GM19372 (cell line): ENCODE results near the gene MTERF4.
"Not testable (repeated sequence)": the region's sequence is repeated elsewhere in the genome, so short reads cannot be mapped to it uniquely, and the experiment has no call there.

Source experiments
- ATAC-seq: cut with Tn5 transposase; IDR thresholded peaks from one replicate; pipeline ENCODE4 v1.9.1; 2021; ENCODE audit warnings: mild to moderate bottlenecking, low read depth, moderate library complexity; ENCODE audit not compliant: unreplicated experiment

Gene MTERF4

DNA sequence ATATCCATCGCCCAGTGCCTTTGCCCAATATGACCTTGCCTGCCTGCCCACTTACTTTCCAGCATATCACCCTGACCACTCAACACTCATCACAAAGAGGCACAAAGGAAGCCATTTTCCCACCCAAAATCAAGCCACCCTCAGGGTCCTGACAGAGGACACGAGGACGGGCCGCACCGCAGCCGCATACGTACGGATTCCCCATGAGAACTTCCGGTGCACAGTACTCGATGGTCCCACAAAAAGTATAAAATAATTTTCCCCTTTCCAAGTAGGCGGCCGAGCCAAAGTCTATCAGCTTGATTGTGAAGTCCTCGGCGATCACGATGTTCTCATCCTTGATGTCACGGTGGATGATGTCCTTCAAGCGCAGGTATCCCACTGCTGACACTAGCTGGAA, 10.0 kb upstream of the MTERF4 start:
- no peak for ATAC-seq

DNA sequence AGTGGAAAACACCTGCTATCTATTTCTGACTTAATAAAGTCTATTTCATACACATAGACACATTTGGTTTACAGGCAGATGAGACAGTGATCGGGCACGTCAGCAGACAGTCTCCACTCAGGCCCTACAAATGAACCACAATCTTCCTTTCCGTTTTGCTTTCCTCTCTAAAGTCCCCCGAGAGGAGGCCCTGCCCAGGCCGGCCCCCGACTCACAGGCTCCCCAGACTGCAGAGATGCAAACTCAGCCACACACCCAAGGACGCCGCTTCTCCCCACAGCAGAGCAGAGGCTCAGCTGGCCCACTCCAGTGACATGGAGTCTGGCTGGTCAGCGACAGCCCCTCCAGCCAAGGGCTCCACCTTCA, 9.3 kb upstream of the MTERF4 start:
- no peak for ATAC-seq

DNA sequence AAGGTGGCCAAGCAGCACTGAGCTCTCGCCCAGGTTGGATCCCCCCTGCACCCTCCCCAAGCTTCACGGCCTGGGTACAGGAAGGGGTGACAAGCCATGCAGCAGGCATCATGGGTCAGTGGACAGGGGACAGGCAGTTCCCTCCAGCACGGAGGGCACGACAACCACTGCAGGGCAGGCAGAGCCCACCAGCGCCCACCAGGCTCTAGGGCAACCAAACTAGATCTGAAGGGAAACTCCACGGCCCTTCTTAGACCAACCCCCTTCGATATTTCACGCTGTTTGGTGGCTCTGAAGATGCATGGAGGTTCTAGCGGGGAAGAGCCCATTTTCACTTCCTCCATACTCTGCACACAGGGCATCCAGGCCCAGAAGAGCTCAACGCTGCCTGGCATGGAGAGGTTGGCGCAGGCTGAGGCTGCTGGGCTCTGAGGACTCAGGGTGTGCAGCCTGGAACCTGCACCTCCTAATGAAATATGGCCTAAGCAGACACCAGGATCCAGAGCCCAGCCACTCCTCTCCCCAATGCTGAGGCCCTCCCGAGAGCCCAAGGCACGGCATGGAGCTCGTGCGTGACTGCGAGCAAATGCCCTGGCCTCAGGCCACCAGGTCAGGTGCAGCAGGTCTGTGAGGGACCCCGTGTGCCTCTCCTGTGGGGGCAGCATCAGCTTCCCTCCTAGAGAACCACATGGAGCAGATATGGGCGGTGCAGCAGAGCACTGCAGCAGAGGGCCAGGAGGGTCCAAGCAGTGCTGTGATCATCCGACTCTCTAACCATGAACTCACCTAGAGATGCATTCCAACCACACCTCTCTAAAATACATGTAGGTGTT, 8.7 kb upstream of the MTERF4 start:
- no peak for ATAC-seq

DNA sequence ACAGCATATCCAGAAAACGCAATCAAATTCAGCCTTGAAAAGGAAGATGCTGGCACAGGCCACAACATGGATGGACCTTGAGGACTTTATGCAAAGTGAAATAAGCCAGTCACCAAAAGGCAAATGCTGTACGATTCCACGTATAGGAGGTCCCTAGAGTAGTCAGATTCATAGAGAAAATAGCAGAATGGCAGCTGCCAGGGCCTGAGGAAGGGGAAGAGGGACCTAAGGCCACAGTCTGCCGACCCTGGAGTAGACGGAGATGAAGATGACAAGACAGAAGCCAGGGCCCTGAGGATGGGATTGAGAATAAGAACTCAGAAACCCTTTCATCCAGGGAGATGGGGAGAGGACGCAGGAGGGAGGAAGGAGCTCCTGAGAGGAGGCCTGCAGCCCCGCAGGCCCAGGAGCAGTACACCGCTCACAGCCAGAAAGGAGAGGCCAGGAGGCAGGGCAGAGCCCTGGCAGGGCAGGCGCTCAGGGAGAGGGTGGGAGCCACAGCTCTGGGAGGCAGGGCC, 8.1 kb upstream of the MTERF4 start:
- no peak for ATAC-seq

DNA sequence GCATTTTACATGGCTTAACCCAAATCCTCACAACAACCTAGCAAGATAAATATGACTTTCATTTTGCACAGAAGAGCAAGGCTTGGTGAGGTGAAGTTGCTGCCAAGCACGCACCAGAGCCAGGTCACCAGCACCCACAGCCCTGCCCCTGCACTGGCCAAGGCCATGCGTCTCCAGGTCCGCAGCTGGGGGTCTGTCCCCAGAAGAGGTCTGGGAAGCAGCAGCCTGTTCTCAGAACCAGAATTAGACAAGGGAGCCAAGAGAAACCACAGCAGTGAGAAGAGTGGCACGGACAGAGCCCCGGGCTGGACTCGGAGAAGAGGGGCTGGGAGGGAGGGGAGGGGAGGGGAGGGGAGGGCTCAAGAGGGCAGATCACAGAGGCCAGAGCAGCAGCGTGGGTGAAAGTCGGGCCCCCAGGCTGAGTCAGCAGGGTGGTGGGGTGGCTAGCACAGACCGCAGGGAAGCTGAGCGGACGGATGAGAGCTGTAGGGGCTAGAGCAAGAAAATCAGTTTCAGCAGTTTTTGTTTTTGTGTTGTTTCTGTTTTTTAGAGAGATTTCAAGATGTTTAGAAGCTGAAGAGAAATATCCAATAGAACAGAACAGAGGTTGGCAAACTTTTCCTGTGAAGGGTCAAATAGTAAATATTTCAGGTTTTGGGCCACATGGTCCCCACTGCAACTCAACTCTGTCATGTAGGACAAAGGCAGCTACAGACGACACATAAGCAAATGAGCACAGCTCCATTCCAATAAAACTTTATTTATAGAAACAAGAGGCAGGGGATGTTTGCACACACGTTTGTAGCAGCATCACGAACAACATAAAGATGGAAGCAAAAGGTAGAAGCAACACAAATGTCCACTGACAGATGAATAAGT, 7.4 kb upstream of the MTERF4 start:
- ATAC-seq = no peak

DNA sequence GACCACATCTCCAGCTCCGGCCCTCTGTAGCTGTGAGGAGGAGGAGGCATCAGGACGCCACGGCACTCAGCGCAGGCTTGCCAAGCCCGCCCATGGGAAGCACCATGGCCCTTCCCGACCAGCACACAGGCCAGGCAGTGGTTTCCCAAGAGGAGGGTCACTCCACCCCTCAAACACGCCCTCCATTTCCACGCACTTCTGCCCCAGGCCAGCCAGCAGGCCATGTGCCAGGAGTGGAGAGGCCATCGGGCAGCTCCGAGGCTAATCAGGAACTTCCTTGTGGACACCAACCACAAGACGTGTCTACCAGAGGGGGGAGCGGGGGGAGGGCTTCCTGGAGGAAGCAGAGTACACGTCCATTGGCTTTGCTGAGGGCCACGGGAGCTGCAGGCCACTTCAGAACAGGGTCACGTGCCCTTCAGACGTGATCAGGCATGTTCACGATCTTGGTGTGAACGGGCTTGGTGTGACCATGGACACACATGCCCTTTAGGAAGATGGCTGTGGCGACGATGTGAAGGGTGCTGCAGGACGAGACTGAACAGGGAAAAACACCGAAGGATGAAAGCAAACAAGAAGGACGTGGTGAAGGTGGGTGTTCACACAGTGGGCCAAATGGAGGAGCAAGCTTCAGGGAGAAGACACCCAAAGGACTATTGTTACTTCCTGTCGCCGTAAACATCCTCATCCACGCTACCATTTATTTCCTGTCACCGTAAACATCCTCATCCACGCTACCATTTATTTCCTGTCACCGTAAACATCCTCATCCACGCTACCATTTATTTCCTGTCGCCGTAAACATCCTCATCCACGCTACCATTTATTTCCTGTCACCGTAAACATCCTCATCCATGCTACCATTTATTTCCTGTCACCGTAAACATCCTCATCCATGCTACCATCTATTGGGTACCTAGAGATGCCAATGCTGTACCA, 6.5 kb upstream of the MTERF4 start:
- ATAC-seq = no peak

DNA sequence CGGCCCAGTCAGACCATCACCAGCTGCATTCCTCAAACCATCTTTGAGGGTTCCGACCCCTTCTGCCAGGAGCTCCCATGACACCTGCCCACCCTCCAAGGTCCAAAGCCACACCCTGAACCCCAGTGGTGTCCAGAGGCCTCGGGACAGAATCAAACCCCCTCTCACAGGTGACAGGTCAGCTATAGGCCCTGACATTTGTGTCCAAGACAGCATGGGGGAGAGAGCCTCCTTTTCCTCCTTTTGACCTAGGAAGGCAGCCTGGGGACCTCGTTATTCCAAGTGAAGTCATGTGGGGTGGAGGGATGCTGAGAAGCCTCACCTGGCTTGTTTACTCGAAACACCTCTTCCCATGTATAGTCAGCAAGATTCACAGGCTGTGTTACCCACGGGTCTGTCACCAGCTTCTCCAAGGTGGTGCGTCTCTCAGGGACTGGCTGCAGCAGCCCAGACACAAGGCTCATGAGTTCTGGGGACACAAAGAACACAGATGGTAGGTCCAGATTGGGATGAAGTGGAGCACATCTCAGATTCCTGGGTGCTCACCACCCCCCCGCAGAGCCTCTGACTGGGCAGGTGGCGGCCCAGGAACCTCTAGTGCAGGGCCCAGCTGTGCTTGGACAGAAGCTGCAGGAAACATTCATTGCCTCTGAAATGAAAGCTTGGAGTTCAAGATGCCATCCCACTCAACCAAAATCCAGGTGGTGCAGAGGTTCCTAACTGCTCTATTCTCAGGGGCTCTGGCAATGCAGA, 5.1 kb upstream of the MTERF4 start:
- no peak for ATAC-seq

DNA sequence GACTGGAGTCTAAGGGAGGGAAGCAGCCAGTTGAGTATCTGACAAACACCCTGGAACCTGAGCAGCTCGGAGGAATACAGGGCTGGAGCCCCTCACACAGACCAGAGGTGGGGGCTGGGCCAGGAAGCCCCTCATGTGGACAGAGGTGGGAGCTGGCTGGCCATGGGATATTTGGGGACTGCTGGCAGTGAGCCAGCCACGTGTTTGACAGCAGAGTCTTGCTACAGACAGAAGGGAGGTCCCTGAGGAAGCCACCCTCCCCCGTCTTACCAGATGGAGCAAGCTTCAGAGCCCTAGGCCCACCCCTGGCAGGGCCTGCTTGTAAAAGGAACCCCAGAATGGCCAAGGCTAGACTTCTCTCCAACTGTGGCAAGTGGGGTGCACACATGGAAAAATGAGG, 3.6 kb upstream of the MTERF4 start:
- ATAC-seq = no peak

DNA sequence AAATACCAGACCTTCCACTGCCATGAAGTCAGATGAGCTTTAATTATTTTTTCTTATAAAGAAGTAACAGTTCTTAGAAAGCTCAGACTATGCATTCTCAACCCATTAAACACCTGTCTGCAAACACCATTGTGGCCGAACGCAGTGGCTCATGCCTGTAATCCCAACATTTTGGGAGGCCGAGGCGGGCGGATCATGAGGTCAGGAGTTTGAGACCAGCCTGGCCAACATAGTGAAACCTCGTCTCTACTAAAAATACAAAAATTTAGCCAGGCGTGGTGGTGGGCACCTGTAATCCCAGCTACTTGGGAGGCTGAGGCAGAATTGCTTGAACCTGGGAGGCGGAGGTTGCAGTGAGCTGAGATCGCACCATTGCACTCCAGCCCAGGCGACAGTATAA, 2.5 kb upstream of the MTERF4 start:
- not testable (repeated sequence) for ATAC-seq

DNA sequence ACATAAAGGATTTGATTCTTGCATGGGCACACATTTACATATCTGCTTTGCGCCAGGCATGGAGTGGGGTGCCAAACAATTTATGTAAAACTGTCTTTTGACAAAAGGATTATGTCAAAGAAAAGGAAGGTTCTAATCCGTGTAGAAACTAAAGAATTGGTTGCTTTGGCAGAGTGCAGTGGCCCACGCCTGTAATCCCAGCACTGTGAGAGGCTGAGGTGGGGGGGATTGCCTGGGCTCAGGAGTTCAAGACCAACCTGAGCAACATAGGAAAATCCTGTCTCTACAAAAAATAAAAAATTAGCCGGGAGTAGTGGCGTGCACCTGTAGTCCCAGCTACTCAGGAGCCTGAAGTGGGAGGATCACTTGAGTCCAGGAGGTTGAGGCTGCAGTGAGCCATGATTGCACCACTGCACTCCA, 1.1 kb upstream of the MTERF4 start:
- ATAC-seq = no peak

DNA sequence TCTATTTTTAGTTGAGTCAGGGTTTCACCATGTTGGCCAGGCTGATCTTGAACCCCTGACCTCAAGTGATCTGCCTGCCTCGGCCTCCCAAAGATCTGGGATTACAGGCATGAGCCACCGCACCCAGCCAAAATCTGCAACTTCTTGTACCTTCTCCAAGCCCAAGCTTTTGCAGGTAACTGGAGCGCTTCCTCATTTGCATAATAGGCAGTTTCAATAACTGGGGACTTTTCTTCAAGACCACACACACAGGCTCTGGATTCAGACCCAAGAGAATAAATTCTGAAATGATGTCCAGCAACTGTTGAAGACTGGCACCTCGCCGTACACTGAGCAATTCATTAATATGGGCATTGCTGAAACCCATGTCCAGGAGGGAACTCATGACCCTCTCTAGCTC, 2.8 kb downstream of the MTERF4 start:
- ATAC-seq = no peak

DNA sequence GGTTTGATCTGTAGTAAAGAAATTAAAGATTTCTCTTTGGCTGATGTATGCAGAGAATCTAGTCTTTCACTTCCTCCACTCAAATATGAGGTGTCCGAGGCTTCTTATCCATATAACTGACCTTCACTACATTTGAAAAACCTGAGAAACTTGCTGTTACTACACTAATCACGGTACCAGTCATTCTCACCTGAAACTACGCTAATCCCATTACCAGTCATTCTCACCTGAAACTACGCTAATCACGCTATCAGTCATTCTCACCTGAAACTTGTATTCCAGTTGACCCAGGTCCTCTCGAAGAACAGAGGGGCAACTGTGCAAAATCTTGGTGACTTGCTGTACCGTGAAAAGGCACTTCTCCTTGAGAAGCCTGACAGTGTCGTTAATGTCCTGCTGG, 5.1 kb downstream of the MTERF4 start:
- no peak for ATAC-seq

DNA sequence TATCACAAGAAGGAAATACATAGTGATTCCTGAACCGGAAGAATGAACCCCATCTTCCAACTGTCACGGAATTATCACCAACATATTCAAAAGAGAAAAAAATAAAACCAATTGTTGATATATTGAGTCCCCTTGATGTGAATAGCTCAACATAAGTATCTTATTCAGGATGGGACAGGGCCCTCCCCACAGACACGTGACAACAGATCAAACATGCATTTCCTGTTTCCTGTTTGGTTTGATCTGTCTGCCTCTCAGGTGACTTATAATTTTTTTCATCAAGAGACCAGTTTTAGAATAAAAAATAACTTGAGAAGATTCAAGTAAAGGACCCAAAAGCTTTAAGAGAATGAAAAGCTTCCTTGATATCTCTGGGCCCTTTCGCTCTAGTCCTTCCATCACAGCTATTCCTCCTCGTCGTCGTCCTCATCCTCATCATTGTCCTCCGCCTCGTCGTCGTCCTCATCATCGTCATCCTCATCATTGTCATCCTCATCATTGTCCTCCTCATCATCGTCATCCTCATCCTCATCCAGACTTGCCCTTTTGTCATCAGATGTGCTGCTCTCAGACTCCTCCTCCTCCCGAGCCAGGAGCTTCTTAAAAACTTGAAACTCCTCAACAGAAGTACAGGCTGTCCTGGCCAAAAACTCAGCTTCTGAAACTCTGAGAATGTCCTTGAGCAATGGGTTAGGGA, 6.3 kb downstream of the MTERF4 start:
- no peak for ATAC-seq

DNA sequence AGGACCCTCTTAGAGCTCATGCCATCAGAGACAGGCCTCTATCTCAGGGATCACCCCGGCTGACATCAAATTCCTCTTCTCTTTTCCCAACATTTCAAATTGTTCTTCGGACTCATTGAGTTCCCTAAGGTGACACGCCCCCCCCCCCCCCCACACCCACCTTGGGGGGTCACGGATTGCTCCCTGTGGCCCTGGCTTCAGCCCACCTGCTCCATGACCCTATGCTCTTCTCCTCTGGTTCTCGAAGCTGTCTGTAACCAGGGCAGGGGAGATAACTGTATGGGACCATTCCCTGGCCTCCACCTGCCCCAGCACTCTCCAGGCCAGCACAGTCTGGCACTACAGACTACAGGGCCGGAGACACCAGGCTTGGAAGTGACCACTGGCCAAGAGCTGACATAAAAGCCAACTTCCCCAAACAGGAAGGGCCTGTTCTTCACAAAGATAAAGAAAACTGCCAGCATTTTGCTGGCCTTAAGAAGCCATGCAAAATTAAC, 7.1 kb downstream of the MTERF4 start:
- ATAC-seq = no peak

DNA sequence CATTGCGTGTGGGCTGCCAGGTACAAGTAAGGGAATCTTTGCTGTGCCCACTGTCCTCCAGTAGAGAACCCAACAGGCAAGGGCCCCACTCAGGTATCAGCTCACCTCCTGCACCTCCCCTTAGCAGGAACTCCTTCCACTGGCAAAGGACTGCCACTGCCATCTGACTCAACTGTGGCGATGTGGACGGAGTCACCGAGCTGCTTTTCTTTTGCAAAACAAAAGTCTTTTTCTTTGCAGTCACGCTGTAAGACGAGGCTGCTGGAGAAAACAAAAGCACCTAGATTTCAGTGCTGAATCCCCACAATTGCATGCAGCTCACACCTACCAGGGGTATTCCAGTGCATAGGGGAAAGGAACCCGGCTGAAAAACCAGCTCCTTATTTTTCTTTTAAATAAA, 7.9 kb downstream of the MTERF4 start:
- no peak for ATAC-seq

DNA sequence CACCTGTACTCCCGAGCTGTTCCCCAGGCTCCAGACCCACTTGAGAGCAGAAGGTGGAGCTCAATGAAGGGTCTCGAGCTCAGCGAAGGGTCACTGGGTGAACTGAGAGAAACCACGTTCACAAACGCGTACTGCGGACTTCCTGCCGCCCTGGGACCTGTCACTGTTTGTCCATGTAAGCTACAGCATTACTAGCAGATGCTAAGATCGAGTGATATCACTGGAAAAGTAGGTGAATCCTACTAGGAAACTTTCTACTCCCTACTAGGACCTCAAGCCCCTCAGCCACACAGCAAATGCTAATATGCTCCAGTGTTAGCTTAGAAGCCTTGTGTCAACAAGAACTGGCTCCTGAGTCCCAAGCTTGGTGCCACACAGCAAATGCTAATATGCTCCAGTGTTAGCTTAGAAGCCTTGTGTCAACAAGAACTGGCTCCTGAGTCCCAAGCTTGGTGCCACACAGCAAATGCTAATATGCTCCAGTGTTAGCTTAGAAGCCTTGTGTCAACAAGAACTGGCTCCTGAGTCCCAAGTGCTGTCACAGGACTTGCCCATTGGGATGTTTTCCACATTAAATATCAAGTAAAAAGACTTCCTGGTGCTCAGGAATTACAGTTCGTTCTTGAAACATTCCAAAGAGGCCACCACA, 8.8 kb downstream of the MTERF4 start:
- ATAC-seq = not testable (repeated sequence)

DNA sequence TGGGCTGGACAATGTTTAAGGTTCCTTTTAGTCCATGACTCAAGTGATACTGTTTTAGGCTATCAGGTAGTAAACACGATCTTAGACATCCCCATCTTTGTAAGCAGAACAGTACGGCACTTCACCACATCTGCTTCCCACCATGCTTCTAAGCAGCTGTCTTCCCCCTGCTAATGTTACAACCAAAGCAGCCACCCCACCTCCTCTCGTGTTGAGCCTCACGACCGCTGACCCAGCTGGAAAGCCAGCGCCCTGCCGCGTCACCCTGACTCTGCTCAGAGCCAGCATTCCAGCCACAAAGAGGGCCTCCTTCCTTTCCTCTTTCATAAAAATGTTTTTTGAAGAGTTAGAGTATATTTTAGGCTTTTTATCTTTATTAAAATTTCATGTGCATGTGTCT, 9.4 kb downstream of the MTERF4 start:
- no peak for ATAC-seq

DNA sequence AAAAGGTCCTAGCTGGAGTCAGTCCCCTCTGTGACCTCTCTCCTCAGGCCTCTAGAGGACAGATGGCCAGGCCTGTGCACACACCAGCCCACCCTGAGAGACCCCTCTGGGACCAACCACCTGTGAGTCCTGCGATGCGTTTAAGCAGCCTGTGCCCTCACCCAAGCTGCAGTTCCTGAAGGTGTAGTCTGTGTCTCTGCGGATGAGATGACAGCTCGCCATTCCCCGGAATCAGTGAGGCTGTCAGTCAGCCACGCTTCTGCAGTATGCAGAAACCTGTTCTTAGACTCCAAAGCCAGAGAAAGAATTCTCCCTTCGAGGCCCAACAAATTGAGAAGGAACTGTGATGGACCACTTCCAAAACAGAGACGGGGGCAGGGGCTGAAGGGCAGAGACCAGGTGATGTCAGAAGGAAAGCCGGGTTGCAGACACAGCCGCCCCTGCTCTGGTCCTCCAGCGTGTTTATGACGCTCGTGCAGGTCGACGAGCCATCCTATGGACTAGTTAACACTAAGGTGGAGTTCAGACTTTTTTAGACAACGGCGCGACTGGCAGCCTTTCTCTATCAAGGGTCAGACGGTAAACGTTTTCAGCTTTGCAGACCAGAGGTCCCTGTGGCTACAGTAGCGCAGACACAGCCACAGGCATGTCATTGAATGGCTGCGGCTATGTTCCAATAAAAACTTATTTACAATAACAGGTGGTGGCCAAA, 10.2 kb downstream of the MTERF4 start:
- ATAC-seq = no peak
